Smooth muscle cell (in vitro differentiated cells): ENCODE data around the gene SPRR2F. TPM values are rescaled to one million over a fixed set of nuclear protein-coding genes. Genes with fewer than 3 reads are reported as not detected.

Experiments
- DNase-seq: peaks from one replicate; lab custom pipeline; 2025; ENCODE audit not compliant: unreplicated experiment; lab: John Stamatoyannopoulos, UW
- H2AFZ ChIP-seq: fragments of 200-600 bp; sonication (generic); 2 replicates; pipeline ENCODE4 v1.6.0; 2016; ENCODE audit warnings: antibody characterized with exemption, low read depth, mild to moderate bottlenecking
- H3F3A ChIP-seq: fragments of 200-600 bp; sonication (generic); 2 replicates; pipeline ENCODE4 v1.6.0; 2017; ENCODE audit warnings: antibody characterized with exemption, low read depth
- H3K27ac ChIP-seq: fragments of 200-600 bp; sonication (generic); 2 replicates; pipeline ENCODE4 v1.5.1; 2016; ENCODE audit warnings: low read depth, mild to moderate bottlenecking
- H3K27me3 ChIP-seq: fragments of 200-600 bp; sonication (generic); 2 replicates; pipeline ENCODE4 v1.6.1; 2016; ENCODE audit warnings: low read depth, mild to moderate bottlenecking
- H3K36me3 ChIP-seq: fragments of 200-600 bp; sonication (generic); 2 replicates; pipeline ENCODE4 v1.5.1; 2016; ENCODE audit warnings: low read depth
- H3K4me1 ChIP-seq: fragments of 200-600 bp; sonication (generic); 2 replicates; pipeline ENCODE4 v1.5.1; 2016; ENCODE audit warnings: low read depth
- H3K4me2 ChIP-seq: fragments of 200-600 bp; sonication (generic); 2 replicates; pipeline ENCODE4 v1.6.0; 2016; ENCODE audit warnings: mild to moderate bottlenecking
- H3K4me3 ChIP-seq: fragments of 200-600 bp; sonication (generic); 2 replicates; pipeline ENCODE4 v1.5.1; 2016; ENCODE audit warnings: mild to moderate bottlenecking
- H3K79me2 ChIP-seq: fragments of 200-600 bp; sonication (generic); 2 replicates; pipeline ENCODE4 v1.6.0; 2016; ENCODE audit warnings: low read depth, mild to moderate bottlenecking
- H3K9ac ChIP-seq: fragments of 200-600 bp; sonication (generic); 2 replicates; pipeline ENCODE4 v1.6.0; 2016; ENCODE audit warnings: low read depth
- H3K9me3 ChIP-seq: fragments of 200-600 bp; sonication (generic); replicated peaks from 2 replicates; pipeline ENCODE4 v1.5.1; 2016; ENCODE audit warnings: low read depth
- H4K20me1 ChIP-seq: fragments of 200-600 bp; sonication (generic); 2 replicates; pipeline ENCODE4 v1.6.0; 2016; ENCODE audit warnings: low read depth
- CTCF ChIP-seq: fragments of 200-600 bp; sonication (generic); IDR thresholded peaks from 2 replicates; pipeline ENCODE4 v1.5.1; 2017; ENCODE audit warnings: borderline replicate concordance, mild to moderate bottlenecking, antibody characterized with exemption; ENCODE audit not compliant: insufficient read depth, poor library complexity, severe bottlenecking
- WGBS: methylation state at CpG from one replicate; pipeline ENCODE4 v1.1.7; 2016; ENCODE audit warnings: low lambda C conversion rate; 5-methylcytosine and 5-hydroxymethylcytosine counted together
- polyA plus RNA-seq: library from polyadenylated mRNA; unstranded; fragments of >200 nt; fragmentation: Nextera tagmentation; extraction: Ambion mirVana; gene quantifications from 2 replicates; pipeline ENCODE4 v1.2.1, GENCODE V29; 2016
- total RNA-seq: library from RNA; depleted of rRNA; stranded (reverse); fragments of >200 nt; gene quantifications from 2 replicates; pipeline ENCODE4 v1.2.3, GENCODE V29; 2014

SPRR2F gene
- total and polyA plus RNA-seq, 2 experiments from 2014 or later, result not detected

- Histone ChIP-seq H3K36me3 (no peaks in the 10 kb centered on the region), H3K9me3 (no peaks in the 10 kb centered on the region), H3K79me2 (no peaks in the 10 kb centered on the region), H3K27ac (no peak overlapping the region), H3K4me3 (no peak overlapping the region), H3K4me1 (no peaks in the 10 kb centered on the region), H3K9ac (no peak overlapping the region), H3K27me3 (no peaks in the 10 kb centered on the region), H2AFZ (no peak overlapping the region), H3F3A (no peaks in the 10 kb centered on the region), H4K20me1 (no peaks in the 10 kb centered on the region), H3K4me2 (no peak overlapping the region)
- 87% methylated on average over 1 of the region's 1 CpG for WGBS
- no peak for TF ChIP-seq CTCF
- DNase-seq, result no peak
Measured at GRCh38 chr1:153087652-153088051, 25.7 kb downstream of the SPRR2F start.

- no peak for DNase-seq
- Histone ChIP-seq H2AFZ (no peak overlapping the region), H3K27me3 (no peaks in the 10 kb centered on the region)
Measured at GRCh38 chr1:153081736-153082135, 31.6 kb downstream of the SPRR2F start.

GRCh38 chr1:153072806-153073726 is 40.2 kb downstream of the SPRR2F start:
- DNase-seq, result no peak
- H3K9ac ChIP-seq, result no peak overlapping the region
- TF ChIP-seq CTCF, result no peak
- no peaks in the 10 kb centered on the region for H3K27me3 ChIP-seq
- H3K79me2 ChIP-seq, result no peaks in the 10 kb centered on the region
- H3F3A ChIP-seq, result no peaks in the 10 kb centered on the region
- no peak overlapping the region for H3K27ac ChIP-seq
- H3K4me3 ChIP-seq, result no peak overlapping the region
- no peak overlapping the region for H2AFZ ChIP-seq
- no peaks in the 10 kb centered on the region for H4K20me1 ChIP-seq
- no peak overlapping the region for H3K4me2 ChIP-seq
- no peaks in the 10 kb centered on the region for H3K4me1 ChIP-seq
- no peaks in the 10 kb centered on the region for H3K36me3 ChIP-seq
- 61% methylated on average over 5 of the region's 5 CpGs for WGBS
- H3K9me3 ChIP-seq, result no peaks in the 10 kb centered on the region

More at GRCh38 chr1:153081736-153082135, 31.6 kb downstream of the SPRR2F start:
- no peak overlapping the region for H3K27ac ChIP-seq
- H3K4me2 ChIP-seq, result no peak overlapping the region
- no peaks in the 10 kb centered on the region for H4K20me1 ChIP-seq
- WGBS, result 70% methylated on average over 3 of the region's 3 CpGs
- no peak overlapping the region for H3K4me3 ChIP-seq
- H3K4me1 ChIP-seq, result no peaks in the 10 kb centered on the region
- no peaks in the 10 kb centered on the region for H3K79me2 ChIP-seq
- no peaks in the 10 kb centered on the region for H3K36me3 ChIP-seq
- H3K9ac ChIP-seq, result no peak overlapping the region
- H3F3A ChIP-seq, result no peaks in the 10 kb centered on the region
- no peak for TF ChIP-seq CTCF
- H3K9me3 ChIP-seq, result no peaks in the 10 kb centered on the region
